ENCODE data around the gene FES.
"Not testable (repeated sequence)": the region's sequence is repeated elsewhere in the genome, so short reads cannot be mapped to it uniquely, and the experiment has no call there.

FES gene

DNA sequence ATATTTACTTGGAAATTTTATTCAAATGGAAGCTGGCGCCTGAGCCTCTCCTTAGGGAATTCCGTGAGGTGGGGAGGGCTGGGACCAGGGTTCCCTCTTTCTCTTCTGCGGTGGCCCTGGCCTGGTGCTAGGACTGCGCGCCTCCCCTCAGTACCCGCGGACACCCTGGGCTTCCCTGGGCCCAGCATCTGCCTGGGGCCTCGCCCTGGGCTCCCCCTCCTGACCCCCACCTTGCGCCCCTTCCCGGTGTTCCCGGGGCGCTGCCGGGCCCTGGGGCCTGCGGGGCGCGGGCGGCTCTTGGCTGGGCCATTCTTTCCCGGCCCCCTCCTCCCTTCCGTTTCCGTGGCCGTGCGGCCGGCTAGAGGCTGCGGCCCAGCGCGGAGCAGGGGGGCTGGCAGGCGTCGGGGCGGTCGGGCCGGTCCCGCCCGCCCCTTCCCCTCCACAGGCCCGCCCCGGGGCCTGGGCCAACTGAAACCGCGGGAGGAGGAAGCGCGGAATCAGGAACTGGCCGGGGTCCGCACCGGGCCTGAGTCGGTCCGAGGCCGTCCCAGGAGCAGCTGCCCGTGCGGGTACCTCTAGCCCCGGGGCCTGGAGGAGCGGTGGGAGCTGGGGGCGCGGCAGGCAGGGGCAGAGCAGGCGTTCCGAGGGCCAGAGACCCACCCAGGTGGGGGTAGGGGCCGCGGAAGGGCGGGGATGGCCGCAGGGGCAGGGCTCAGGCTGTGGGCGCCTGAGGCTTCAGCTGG lies at the start of gene FES:
Gene FES, plus strand, starts transcription at position 529 of the 743 bp plus-strand sequence. CDS start 542 bp downstream, outside the sequence.
- DNase-seq: peak in 1 of 2 donors; percentile 44

DNA sequence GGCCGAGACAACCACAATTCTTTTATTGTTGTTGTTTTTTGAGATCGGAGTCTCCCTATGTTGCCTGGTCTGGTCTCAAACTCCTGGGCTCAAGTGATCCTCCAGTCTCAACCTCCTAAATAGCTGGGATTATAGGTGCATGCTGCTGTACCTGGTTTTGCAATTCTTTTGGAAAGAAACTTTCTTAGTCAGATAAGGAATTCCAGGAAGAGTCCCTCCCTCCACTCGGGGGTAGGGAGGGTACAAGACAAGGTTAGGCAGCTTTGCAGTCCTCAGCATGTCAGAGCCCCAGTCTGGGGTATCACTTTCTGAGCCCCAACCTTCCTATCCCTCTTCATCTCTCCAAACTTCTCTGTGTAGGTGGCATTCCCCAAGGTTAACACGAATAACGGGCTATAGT lies 49.7 kb upstream of the FES start:
- DNase-seq: no peak

DNA sequence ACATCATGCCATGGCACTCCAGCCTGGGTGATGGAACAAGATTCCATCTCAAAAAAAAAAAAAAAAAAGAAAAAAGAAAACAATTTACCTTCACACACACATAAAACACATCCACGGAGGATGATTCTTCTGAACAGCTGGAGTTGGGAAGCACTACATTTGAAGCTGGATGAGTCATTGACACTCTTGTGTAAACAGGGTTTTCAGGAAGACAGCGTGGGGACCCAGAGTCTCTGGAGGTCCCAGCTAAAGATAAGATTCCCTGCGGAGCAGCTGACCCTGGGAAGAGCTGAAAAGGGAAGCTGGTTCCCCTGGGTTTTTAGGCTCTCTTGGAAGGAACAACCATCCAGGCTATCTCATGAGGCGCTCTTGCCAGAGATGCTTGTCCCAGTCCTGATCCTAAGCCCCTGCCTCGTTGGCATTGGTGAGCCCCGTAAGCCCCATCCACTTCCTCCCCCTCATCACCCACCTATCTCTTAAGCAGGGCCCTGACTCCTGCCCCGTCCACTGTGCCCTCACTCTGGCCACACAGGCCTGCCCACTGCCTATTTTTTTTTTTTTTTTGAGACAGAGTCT lies 47.9 kb upstream of the FES start:
- DNase-seq: no peak

DNA sequence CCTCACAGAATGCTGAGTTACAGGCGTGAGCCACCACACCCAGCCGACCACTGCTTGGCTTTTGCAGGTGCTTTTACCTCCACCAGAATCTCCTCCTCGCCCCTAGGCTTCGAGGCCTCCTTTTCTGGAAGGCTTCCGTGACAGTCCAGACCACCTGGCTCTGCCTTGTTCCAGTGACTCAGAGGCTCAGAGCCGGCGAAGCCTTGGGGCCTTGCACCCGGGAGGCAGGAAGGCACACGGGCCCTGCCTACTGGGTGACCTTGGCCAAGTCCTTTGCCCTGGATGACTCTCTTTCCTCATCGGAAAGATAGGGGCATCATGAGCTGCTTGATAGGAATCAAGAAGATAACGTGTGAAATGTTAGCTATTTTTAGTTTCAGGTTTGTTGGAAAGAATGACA lies 47.2 kb upstream of the FES start:
- no peak for DNase-seq

DNA sequence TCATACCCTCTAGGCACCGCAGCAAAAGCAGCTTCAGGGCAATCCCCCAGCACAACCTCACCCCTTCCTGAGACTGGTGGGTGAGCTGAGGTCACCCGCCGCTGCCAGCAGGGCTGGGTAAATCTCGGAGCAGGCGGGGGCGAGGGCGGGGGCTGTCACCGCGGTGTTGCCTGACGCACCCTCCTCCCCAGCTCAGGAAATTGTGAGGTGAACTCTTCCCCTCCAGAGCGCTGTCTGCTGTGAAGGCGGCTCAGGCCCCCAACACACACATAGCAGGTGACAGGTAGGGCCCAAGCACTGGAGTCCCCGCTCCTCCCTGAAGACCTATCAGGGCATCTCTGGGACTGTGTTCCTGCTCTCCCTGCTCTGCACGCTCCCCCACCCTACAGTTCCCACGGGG lies 46.2 kb upstream of the FES start:
- DNase-seq: peak; percentile 82 to 88

DNA sequence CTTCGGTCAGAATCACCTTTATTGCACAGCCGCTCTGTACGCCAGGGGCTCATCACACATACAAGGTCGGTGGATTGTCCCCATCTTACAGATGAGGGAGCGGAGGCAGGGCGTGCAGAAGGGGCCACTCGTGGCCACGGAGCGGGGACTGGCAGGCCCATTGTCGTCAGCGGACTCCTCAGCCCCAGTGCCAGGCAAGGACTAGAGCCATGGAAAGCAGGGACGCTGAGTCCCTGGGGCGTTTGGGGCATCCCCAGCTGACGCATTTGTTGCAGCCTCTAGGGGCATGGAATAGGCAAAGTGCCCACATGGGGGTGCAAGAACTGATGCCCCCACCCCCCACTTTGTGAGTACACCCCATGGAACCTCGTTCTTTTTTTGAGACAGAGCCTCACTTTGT lies 45.8 kb upstream of the FES start:
- DNase-seq: no peak

DNA sequence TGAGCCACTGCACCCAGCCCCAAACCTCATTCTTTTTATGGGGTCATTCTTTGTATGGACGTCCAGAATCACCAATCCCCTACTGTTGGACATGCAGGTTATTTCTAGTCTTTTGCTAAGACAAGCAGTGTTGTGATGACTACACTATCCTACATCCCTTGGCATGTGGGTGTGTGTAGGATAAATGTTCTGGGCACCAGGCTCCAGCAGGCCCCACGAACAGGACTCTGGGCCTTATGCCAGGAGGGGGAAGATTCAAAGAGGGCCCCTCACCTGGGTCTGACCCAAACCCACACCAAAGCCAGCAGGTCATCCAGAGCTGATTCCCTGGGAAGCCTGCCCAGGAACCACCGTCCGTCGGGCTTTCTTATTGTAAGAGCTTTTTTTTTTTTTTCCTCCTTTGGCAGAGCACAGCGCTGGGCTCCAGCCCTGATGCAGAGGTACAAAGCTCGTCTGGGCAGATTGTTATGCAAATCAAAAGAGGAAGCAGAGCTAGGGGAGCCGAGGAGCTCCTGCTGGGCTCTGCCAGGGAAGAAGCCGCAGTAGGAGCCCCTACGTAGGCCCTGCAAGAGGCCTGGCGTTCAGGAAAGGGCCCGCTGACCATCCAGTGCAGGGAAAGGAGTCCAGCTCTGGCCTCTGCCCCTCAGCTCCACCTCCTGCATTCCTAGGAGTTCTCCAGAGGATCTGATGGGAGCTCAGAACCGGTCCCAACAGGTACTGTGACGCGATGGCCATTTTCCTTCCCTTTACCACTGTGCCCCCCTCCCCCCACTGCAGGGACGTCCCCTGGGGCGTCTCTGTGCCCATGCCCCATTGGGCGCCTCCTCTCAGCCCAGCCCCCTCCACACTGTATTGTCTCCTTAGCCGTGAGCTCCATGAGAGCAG lies 44.9 kb upstream of the FES start:
- peak in 1 of 2 donors; percentile 52 for DNase-seq

DNA sequence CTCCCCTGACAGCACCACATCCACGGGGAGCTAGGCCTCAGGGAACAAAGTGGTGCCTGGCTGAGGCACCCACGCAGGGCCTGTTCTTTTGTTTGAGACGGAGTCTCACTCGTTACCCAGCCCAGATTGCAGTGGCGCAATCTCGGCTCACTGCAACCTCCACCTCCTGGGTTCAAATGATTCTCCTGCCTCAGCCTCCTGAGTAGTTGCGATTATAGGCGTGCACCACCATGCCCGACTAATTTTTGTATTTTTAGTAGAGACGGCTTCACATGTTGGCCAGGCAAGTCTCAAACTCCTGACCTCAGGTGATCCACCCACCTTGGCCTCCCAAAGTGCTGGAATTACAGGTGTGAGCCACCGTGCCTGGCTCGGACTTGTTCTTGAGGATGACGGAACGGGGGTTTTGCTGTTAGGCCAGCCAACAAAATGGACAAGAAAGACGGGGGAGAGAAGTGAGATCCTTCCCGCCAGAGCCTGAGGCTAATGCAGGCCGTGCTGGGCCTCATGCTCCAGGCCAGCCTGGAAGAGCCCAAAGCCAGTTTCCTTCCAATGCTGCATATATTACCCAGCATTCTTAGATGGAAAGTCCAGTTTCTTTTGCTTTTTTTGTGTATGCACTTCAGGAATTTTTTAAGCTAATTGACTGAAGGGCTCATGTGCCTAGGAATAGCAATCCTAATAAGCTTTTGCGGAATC lies 44.0 kb upstream of the FES start:
- DNase-seq: no peak

DNA sequence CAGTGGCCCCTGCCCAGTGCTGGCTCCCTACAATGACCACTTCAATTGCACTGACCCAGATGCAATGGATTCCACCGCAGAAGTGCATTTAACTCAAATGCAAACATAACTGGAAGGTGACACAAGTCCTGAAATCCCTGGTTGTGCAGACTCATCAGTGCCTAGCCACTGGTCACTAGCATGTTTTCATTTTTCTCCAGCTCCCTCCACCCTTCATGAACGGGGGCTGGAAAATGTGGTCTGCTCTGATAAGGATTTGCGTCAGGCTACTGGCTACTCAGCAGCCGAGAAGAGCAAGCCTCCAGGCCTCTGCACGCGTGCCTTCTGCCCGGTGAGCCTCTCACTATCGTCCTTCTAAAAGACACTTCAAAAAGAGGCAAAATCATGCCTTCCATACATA lies 43.4 kb upstream of the FES start:
- DNase-seq: no peak

DNA sequence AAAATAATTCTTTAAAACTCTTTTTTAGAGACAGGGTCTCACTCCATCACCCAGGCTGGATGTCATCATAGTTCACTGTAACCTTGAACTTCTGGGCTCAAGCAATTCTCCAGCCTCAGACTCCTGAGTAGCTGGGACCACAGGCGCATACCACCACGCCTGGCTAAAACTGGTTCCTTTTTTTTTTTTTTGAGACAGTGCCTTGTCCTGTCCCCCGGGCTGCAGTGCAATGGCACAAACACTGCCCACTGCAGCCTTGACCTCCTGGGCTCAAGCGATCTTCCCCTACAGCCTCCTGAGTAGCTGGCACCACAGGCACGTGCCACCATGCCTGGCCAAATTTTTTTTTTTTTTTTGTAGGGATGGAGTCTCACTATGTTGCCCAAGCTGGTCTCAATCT lies 39.6 kb upstream of the FES start:
- no peak for DNase-seq

DNA sequence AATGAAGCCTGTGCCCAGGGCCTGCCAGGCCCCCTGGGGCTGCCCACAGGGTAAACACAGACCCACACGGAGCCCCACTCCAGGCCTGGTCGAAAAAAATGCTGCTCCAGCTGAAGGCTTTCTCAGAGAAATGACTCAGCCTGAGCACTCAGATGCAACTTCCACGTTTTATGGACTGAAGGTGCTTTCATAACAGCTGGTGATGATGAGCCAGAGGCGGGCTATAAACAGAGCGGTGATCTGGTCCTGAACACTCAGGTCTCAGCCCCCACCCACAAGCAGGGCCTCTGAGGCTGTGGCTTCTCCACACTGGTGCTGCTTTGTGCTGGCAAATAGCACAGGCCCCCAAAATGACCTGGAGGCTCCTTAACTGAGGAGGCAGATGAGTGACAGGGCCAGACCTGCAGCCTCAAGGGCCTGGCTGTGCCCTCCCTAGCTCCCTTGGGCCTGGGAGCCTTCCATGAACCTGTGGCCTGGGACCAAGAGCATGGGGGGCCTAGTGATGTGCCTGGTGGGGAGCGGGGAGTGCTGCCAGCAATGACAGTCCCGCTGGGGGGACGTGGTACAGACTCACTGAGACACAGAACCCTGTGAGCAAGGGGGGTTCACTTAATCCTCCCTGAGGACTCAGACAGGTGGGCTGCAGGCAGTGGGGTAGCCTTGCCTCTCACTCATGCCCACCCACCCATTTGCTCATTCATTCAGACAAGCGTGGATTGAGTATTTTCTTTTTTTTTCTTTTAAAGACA lies 38.9 kb upstream of the FES start:
- peak in 1 of 2 donors; percentile 64 for DNase-seq

DNA sequence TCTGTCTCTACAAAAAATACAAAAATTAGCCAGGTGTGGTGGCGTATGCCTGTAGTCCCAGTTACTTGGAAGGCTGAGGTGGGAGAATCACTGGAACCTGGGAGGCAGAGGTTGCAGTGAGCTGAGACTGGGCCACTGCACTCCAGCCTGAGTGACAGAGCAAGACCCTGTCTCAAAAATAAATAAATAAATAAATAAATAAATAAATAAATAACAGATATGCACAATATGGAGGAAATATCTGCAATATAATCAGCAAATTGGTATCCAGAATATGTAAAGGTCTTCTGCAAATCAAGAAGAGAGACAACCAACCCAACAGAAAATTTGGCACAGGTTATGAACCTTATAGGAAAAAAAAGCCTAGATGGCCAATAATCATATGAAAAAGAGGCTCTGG lies 34.9 kb upstream of the FES start:
- not testable (repeated sequence) for DNase-seq

DNA sequence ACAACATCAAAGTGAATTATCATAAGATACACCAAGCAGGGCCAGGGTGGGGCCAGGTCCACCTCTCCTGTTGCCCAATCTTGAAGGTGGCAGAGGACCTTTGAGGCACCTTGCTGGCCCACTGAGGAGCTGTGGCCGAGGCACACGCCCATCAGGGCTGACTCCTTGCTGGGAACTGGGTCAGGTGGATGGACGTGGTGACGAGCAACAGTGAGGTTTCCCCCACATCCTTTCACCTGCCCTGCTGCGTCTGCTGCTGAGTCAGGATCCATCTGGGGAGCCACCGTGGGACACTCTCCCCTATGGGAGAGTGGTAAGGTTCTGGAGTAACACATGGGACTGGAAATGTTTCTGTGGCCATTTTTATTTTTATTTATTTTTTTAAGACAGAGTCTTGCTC lies 33.2 kb upstream of the FES start:
- DNase-seq: peak; percentile 42 to 49

DNA sequence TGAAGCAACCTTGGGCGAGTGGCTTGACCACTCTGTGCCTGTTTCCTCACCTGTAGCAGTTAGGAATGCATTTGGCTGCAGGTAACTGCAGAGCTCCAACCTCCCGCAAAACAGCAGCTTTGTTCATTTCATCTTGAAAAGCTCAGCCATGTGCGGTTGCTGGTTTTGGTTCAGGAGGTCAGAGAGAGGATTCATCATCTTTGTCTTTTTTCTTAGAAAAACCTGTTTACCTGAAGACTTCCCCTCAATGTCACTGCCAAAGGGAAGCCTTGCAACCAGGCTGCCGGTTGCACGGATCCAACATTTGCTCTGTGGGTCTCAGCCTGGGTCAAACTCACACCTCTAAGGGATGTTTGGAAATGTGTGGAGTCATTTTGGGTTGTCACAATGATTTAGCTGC lies 32.4 kb upstream of the FES start:
- DNase-seq: no peak

DNA sequence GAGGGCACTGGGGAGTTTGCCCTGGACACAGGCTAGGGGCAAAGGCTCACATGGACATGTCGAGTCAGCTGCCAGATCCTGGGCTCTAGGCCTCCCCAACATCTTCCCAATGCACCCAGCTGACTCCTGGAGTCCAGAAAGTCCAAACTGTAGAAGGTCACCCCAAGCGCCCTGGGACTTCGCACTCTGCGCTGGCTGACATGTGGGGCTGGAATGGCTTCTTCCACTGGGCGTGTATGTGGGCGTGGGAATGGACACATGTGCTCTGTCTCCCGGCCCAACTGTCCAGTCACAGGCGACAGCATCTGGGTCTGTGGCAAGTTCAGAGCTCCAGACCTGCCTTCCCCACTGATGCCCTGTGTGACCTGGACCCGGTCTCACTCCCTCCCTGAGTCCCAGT lies 29.2 kb upstream of the FES start:
- DNase-seq: no peak

DNA sequence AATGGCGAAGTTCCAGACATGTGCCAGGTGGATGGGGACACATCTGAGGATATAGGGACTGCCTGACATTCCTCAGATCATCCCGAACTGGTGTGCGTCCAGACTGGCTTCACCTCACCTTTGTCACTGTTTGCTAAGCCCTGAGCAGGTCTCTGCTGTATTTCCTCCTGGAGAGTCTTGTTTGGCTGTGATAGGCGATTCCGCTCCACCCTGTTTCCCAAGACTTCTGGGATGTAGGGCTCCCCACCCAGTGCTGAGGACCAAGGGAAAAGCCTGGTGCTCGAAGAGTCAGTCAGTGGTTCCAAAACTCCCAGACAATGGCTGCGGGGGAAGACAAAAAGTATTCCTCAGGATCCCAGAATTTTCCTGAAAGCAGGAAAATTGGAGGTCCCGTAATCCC lies 27.0 kb upstream of the FES start:
- no peak for DNase-seq

DNA sequence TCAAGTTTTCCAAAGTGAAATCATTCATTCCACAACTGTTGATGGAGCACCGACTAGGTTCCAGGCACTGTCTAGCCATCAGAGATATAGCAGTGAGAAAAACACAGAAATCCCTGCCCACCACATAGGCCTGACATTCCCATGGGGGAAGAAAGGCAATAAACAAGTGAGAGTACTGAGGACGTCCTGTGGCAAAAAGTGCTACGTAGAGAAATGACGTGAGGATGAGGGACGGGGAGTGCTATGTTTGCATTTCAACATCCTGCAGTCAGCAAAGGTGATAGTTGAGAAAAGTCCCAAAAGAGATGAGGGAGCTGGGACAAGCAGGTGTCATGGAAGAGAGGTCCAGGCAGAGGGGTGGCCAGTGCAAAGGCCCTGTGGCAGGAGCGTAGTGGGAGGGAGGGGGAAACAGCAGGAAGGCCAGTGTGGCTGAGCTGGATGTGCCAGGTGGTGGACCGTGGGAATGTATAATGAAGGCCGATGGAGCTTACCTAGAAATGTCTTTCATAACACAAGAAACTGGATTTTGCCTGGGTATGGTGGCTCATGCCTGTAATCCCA lies 26.3 kb upstream of the FES start:
- no peak for DNase-seq

DNA sequence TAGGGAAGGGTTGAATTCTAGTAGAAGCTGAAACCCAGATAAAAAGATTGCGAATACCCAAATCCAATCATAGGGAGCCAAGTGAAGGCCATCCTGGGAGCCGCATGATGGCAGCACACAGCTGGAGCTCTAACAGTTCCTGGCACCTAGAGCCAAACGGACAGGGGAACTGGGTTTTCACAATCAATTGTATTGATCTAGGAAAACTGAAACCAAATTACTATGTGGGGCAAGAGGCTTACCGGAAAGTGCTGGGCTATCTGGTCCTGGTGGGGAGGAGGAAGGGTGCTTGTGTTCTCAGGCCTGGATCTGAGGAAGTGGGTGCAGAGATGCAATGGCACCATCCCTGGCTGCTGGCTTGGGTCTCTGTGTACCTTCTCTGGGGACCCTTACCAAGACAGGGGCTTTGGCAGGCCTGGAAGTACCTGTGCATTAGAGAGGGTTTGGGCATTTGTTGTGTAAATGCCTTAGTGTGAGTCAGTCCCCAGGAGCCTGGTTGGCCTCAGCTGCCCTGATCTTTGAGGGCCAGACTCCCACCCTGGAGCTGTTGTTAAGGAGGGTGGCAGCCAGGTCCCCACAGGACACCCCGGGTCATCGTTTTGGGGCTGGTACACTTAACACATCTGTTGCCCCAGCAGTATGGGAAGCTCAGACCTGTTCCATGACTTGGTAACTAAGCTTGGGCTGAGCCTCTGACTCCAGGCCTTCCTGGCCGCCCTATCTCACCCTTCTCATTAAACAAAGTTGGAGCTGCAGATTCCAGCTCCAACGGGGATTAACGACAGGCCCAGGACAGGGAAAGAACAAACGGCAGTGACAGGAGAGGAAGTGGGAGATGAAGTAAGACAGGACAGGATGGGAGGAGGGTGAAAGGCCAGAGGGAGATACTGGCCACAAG lies 24.8 kb upstream of the FES start:
- DNase-seq: no peak

DNA sequence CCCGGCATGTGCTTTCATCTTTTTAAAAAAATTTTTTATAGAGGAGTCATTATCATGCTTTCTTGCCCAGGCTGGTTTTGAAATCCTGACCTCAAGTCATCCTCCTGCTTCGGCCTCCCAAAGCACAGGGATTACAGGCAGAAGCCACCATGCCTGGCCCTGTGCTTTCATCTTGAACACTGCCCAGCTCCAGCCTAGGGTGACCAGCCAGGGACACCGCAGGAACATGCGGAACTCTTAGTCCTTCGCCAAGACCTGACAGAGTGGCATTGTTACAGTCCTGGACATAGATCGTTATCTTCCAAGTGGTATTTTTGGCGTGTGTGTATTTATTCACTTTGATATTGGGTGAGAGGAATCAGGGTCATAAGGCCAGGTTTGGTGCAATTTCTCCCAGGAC lies 23.9 kb upstream of the FES start:
- DNase-seq: no peak

DNA sequence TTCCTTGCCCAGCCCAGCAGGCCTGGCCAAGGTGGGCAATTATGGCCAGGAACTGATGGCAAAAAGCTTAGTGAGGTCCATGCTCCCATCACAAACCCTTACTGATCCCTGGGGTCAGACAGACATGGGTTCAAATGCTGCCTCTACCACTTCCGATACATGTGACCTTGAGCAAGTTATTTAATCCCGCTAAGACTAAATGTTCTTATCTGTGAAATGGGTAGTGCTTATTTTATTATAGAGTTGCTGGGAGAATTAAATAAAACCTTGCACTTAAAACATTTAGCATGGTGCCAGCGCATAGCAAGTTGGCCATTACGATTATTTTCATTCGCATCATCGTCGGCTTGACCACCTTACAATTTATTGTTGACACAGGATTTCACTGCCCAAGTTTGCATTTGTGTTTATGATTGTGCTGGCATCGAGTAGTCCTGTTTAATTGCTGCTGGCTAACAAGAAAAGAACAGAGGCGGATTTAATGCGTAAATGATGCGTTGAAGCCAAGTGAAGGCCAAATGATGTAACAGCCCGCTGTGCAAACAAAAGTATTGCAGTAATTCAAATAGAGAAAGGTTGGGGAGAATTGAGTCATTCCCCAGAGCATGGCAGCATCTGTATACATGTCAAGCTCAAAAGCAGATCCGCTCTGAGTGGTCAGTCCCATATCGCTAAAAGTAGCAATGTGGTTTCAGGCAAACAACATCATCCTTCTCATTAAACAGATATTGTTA lies 23.2 kb upstream of the FES start:
- DNase-seq: no peak

All from CD4-positive, alpha-beta T cell treated with Interleukin-1 beta for 1 hour (primary cell).